HCT116 (cell line): ENCODE results near the gene IGIP. TPM values are rescaled to one million over a fixed set of nuclear protein-coding genes. Genes with fewer than 3 reads are reported as not detected.

Source experiments
- ATAC-seq: fragments of 200-7000 bp; cut with Tn5 transposase; 2 replicates; pipeline ENCODE4 v1.9.1; 2020; ENCODE audit warnings: mild to moderate bottlenecking, moderate library complexity
- BruUV-seq: library from RNA; stranded (reverse); fragments of 400-500 nt; replicated peaks from 2 replicates; lab custom pipeline; 2021; lab: Mats Ljungman, UMichigan
- CTCF ChIA-PET: fragments of 300-600 bp; sonication (Branson Sonifier 250); formaldehyde crosslinking; loops from one replicate; lab custom pipeline; 2021; ENCODE audit warnings: antibody characterized with exemption; lab: Charles Lee
- POLR2A ChIA-PET: fragments of 300-600, 350-600 bp; sonication (Branson Sonifier 250); formaldehyde crosslinking; loops from one replicate; lab custom pipeline; 2021; ENCODE audit warnings: antibody characterized with exemption; lab: Charles Lee
- RAD21 ChIA-PET, 2 experiments: fragments of 300-600 bp; sonication (Branson Sonifier 250); formaldehyde crosslinking; loops; one replicate each; lab custom pipeline; 2023; ENCODE audit warnings: low total read pairs in 2 of 2; ENCODE audit not compliant: uncharacterized antibody in 2 of 2, unreplicated experiment in 2 of 2, low non-redundant PET in 1 of 2; lab: Charles Lee
- DNase-seq: peaks from one replicate; pipeline ENCODE4 v3.0.0-alpha.2; 2010; ENCODE audit warnings: low read depth, low spot score
- H2AFZ ChIP-seq: fragments of 200-600 bp; shearing (Covaris generic), sonication (generic); 2 replicates; pipeline ENCODE4 v1.6.1; 2017; ENCODE audit warnings: low read depth, mixed run types, mixed read lengths, antibody characterized with exemption, low read length; ENCODE audit not compliant: poor library complexity, severe bottlenecking
- H3K27ac ChIP-seq: 2 replicates; pipeline ENCODE4 v1.5.1; 2012; ENCODE audit warnings: low read depth, low read length
- H3K27me3 ChIP-seq: fragments of 200-600 bp; sonication (generic); 2 replicates; pipeline ENCODE4 v1.6.1; 2016; ENCODE audit warnings: mixed run types, low read length, mixed read lengths; ENCODE audit not compliant: insufficient read depth
- H3K36me3 ChIP-seq, 2 experiments: fragments of 200-500 bp in 1 of 2; fragments of 200-600 bp in 1 of 2; sonication (Bioruptor generic) in 1 of 2; sonication (generic) in 1 of 2; 2 replicates each; pipeline versions ENCODE4 v1.5.1 to v1.6.1; 2014 to 2016; ENCODE audit warnings: low read length in 2 of 2, inconsistent platforms in 1 of 2, mixed read lengths in 1 of 2, mixed run types in 1 of 2; ENCODE audit not compliant: insufficient read depth in 2 of 2, control insufficient read depth in 1 of 2
- H3K4me1 ChIP-seq, 2 experiments: fragments of 200-600 bp in 1 of 2; sonication (generic) in 1 of 2; 2 replicates each; pipeline versions ENCODE4 v1.5.1 to v1.6.1; 2012 to 2017; ENCODE audit warnings: low read length in 2 of 2, inconsistent platforms in 1 of 2, mild to moderate bottlenecking in 1 of 2, mixed read lengths in 1 of 2, mixed run types in 1 of 2, moderate library complexity in 1 of 2; ENCODE audit not compliant: insufficient read depth in 2 of 2, control insufficient read depth in 1 of 2
- H3K4me2 ChIP-seq: fragments of 200-600 bp; sonication (generic); 2 replicates; pipeline ENCODE4 v1.6.1; 2017; ENCODE audit warnings: mixed run types, low read length, mixed read lengths
- H3K4me3 ChIP-seq, 2 experiments: fragments of 200-600 bp in 1 of 2; sonication (generic) in 1 of 2; replicated peaks in 1 of 2; 2 replicates each; pipeline ENCODE4 v1.5.1; 2011 to 2016; ENCODE audit warnings: low read length in 2 of 2, control low read depth in 1 of 2, low read depth in 1 of 2, mild to moderate bottlenecking in 1 of 2, mixed read lengths in 1 of 2, mixed run types in 1 of 2
- H3K79me2 ChIP-seq: fragments of 200-600 bp; sonication (generic); 2 replicates; pipeline ENCODE4 v1.6.1; 2017; ENCODE audit warnings: mild to moderate bottlenecking, mixed run types, low read length, moderate library complexity, mixed read lengths; ENCODE audit not compliant: insufficient read depth
- H3K9ac ChIP-seq: fragments of 200-600 bp; sonication (generic); 2 replicates; pipeline ENCODE4 v1.6.1; 2016; ENCODE audit warnings: low read length, mixed read lengths
- H3K9me2 ChIP-seq: fragments of 200-600 bp; sonication (generic), shearing (Covaris generic); 2 replicates; pipeline ENCODE4 v1.6.1; 2017; ENCODE audit warnings: mixed run types, mild to moderate bottlenecking, moderate library complexity; ENCODE audit not compliant: insufficient read depth
- H3K9me3 ChIP-seq, 2 experiments: fragments of 200-500 bp in 1 of 2; fragments of 200-600 bp in 1 of 2; sonication (Bioruptor generic) in 1 of 2; sonication (generic) in 1 of 2; 2 replicates each; pipeline ENCODE4 v1.6.1; 2014 to 2017; ENCODE audit warnings: low read length in 2 of 2, mixed read lengths in 2 of 2, inconsistent platforms in 1 of 2, low read depth in 1 of 2, mild to moderate bottlenecking in 1 of 2, mixed run types in 1 of 2, moderate library complexity in 1 of 2; ENCODE audit not compliant: control insufficient read depth in 1 of 2, insufficient read depth in 1 of 2
- H4K20me1 ChIP-seq: fragments of 200-600 bp; sonication (generic), shearing (Covaris generic); 2 replicates; pipeline ENCODE4 v1.6.1; 2017; ENCODE audit warnings: mixed run types, mild to moderate bottlenecking, moderate library complexity; ENCODE audit not compliant: insufficient read depth
- EGR1 ChIP-seq: IDR thresholded peaks from 2 replicates; pipeline ENCODE4 v1.6.1; 2012; ENCODE audit warnings: low read depth
- ELF1 ChIP-seq: IDR thresholded peaks from 2 replicates; pipeline ENCODE4 v1.6.1; 2012; ENCODE audit warnings: low read depth, borderline replicate concordance
- POLR2A ChIP-seq: IDR thresholded peaks from 2 replicates; pipeline ENCODE4 v1.7.0; 2011; ENCODE audit warnings: borderline replicate concordance; ENCODE audit not compliant: insufficient read depth, insufficient read length; ENCODE audit errors: extremely low read depth
- SIN3A ChIP-seq: IDR thresholded peaks from 2 replicates; pipeline ENCODE4 v1.6.1; 2012; ENCODE audit warnings: low read depth
- ZFX ChIP-seq: fragments of 450-650 bp; IDR thresholded peaks from 2 replicates; pipeline ENCODE4 v1.6.1; 2017
- intact Hi-C: fragments of 100-400 bp; cut with micrococcal nuclease; formaldehyde crosslinking; loops from 2 replicates; pipeline ENCODE4 v1.10.0; 2022
- total RNA-seq: library from RNA; stranded (reverse); gene quantifications from one replicate; pipeline ENCODE4 v1.2.1, GENCODE V29; 2021; ENCODE audit not compliant: unreplicated experiment

Gene IGIP
- total RNA-seq, 1 experiment from 2014 or later, result 5.2 TPM

DNA sequence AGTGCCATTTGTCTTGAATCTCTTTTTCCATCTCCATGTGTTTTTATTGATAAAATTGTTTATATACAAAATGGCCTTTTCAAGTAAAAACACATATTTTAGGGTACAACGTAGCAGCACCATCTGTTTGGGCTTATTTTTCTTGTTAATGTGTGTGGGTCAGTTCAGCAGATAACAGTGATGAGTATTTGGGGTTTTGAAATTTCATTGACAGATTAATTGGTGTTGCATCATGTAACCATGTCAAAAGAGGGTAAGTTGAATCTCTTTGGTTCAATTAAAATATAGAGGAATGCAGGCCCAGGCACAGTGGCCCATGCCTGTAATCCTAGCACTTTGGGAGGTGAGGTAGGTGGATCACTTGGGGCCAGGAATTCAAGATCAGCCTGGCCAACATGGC is 31.9 kb upstream of the IGIP start:
- Histone ChIP-seq H3K27me3 (no peaks in the 10 kb centered on the region), H3K9me3 (peaks cover 0 to 13% of the 10 kb centered on the region in 2 experiments; a peak in 1 of 4 replicates), H2AFZ (no peak overlapping the region), H4K20me1 (no peaks in the 10 kb centered on the region), H3K4me1 (no peaks in the 10 kb centered on the region), H3K9me2 (no peaks in the 10 kb centered on the region), H3K36me3 (no peaks in the 10 kb centered on the region), H3K79me2 (no peaks in the 10 kb centered on the region), H3K27ac (no peak overlapping the region), H3K4me3 (no peak overlapping the region), H3K4me2 (no peak overlapping the region), H3K9ac (no peak overlapping the region)
- CTCF ChIA-PET, result no interaction called here
- RAD21 ChIA-PET, result no interaction called here
- BruUV-seq, result no TSS peak
- intact Hi-C loops, result no loop called here
- POLR2A ChIA-PET, result no interaction called here
- DNase-seq, result no peak
- ATAC-seq, result no peak
- TF ChIP-seq ZFX (no peak), EGR1 (no peak), ELF1 (no peak)

DNA sequence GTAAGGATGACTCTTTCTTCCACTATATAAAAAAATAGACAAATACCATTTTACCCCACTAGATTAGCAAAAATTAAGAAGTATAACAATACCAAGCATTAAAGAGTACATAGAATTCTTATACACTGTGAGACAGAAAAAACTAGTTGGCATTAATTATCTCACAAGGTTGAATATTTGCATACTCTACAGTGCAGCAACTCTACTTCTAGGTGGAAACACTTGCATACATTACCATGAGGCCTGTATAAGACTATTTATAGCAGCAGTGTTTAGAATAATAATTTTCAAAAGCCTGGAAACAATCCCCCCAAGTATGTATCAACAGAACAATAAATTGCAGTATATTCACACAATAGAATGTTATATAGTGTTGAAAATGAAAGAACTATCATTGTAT is 30.8 kb upstream of the IGIP start:
- no peak overlapping the region for H2AFZ ChIP-seq
- H3K36me3 ChIP-seq, result no peaks in the 10 kb centered on the region
- no peaks in the 10 kb centered on the region for H3K4me1 ChIP-seq
- DNase-seq, result no peak
- H3K9me3 ChIP-seq, result peaks cover 0 to 9% of the 10 kb centered on the region in 2 experiments; a peak in 1 of 4 replicates
- no peak for TF ChIP-seq SIN3A
- no peak for TF ChIP-seq POLR2A
- no peak for TF ChIP-seq ZFX
- TF ChIP-seq, all 23 proteins: peak for 0
- BruUV-seq, result no TSS peak
- H3K27ac ChIP-seq, result no peak overlapping the region
- POLR2A ChIA-PET, result no interaction called here
- H3K79me2 ChIP-seq, result no peaks in the 10 kb centered on the region
- no peaks in the 10 kb centered on the region for H3K9me2 ChIP-seq
- CTCF ChIA-PET, result no interaction called here
- no peaks in the 10 kb centered on the region for H3K27me3 ChIP-seq
- no peak overlapping the region for H3K4me3 ChIP-seq
- intact Hi-C loops, result no loop called here
- no peaks in the 10 kb centered on the region for H4K20me1 ChIP-seq
- no peak overlapping the region for H3K4me2 ChIP-seq
- H3K9ac ChIP-seq, result no peak overlapping the region
- RAD21 ChIA-PET, result no interaction called here
- ATAC-seq, result no peak
